HEK293 (cell line): ENCODE results near the gene TDP1.

ENCODE experiments used
- ATF2 ChIP-seq: fragments of 450-650 bp; formaldehyde crosslinking; IDR thresholded peaks from 2 replicates; pipeline ENCODE4 v1.5.1; 2016; ENCODE audit warnings: missing biosample characterization, missing genetic modification characterization, low read depth
- FEZF1 ChIP-seq: fragments of 450-650 bp; formaldehyde crosslinking; IDR thresholded peaks from 2 replicates; pipeline ENCODE4 v1.5.1; 2016; ENCODE audit warnings: missing biosample characterization, missing genetic modification characterization
- PRDM4 ChIP-seq: fragments of 450-650 bp; formaldehyde crosslinking; IDR thresholded peaks from 2 replicates; pipeline ENCODE4 v1.5.1; 2017; ENCODE audit warnings: missing biosample characterization, missing genetic modification characterization
- RBAK ChIP-seq: fragments of 450-650 bp; formaldehyde crosslinking; IDR thresholded peaks from 2 replicates; pipeline ENCODE4 v1.5.1; 2016; ENCODE audit warnings: missing biosample characterization, missing genetic modification characterization
- ZBTB11 ChIP-seq: fragments of 450-650 bp; formaldehyde crosslinking; conservative IDR thresholded peaks from 2 replicates; pipeline ENCODE4 v1.5.1; 2016; ENCODE audit warnings: low read depth, missing biosample characterization, missing genetic modification characterization
- ZBTB21 ChIP-seq: fragments of 450-650 bp; formaldehyde crosslinking; IDR thresholded peaks from 2 replicates; pipeline ENCODE4 v1.5.1; 2017; ENCODE audit warnings: missing biosample characterization, missing genetic modification characterization
- ZFP41 ChIP-seq: fragments of 450-650 bp; formaldehyde crosslinking; IDR thresholded peaks from 2 replicates; pipeline ENCODE4 v1.5.1; 2016; ENCODE audit warnings: missing biosample characterization, missing genetic modification characterization, borderline replicate concordance
- ZNF169 ChIP-seq: fragments of 450-650 bp; formaldehyde crosslinking; IDR thresholded peaks from 2 replicates; pipeline ENCODE4 v1.5.1; 2016; ENCODE audit warnings: missing biosample characterization, missing genetic modification characterization
- ZNF19 ChIP-seq: fragments of 450-650 bp; formaldehyde crosslinking; IDR thresholded peaks from 2 replicates; pipeline ENCODE4; 2016; ENCODE audit warnings: missing biosample characterization, missing genetic modification characterization, low read depth
- ZNF211 ChIP-seq: fragments of 450-650 bp; formaldehyde crosslinking; IDR thresholded peaks from 2 replicates; pipeline ENCODE4 v1.5.1; 2016; ENCODE audit warnings: low read depth, missing biosample characterization, missing genetic modification characterization
- ZNF221 ChIP-seq: fragments of 450-650 bp; formaldehyde crosslinking; IDR thresholded peaks from 2 replicates; pipeline ENCODE4 v1.5.1; 2017; ENCODE audit warnings: missing biosample characterization, missing genetic modification characterization, borderline replicate concordance
- ZNF248 ChIP-seq: fragments of 450-650 bp; formaldehyde crosslinking; IDR thresholded peaks from 2 replicates; pipeline ENCODE4 v1.5.1; 2017; ENCODE audit warnings: missing biosample characterization, missing genetic modification characterization
- ZNF354C ChIP-seq: fragments of 450-650 bp; formaldehyde crosslinking; IDR thresholded peaks from 2 replicates; pipeline ENCODE4 v1.5.1; 2016; ENCODE audit warnings: missing biosample characterization, missing genetic modification characterization, low read depth, borderline replicate concordance
- ZNF398 ChIP-seq: fragments of 450-650 bp; formaldehyde crosslinking; IDR thresholded peaks from 2 replicates; pipeline ENCODE4 v1.5.1; 2017; ENCODE audit warnings: missing biosample characterization, missing genetic modification characterization
- ZNF501 ChIP-seq: fragments of 450-650 bp; formaldehyde crosslinking; IDR thresholded peaks from 2 replicates; pipeline ENCODE4 v1.5.1; 2016; ENCODE audit warnings: missing biosample characterization, missing genetic modification characterization
- ZNF510 ChIP-seq: fragments of 450-650 bp; formaldehyde crosslinking; IDR thresholded peaks from 2 replicates; pipeline ENCODE4 v1.5.1; 2018; ENCODE audit warnings: mild to moderate bottlenecking, missing genetic modification characterization, missing biosample characterization; ENCODE audit not compliant: insufficient replicate concordance
- ZNF518A ChIP-seq: fragments of 450-650 bp; formaldehyde crosslinking; conservative IDR thresholded peaks from 2 replicates; pipeline ENCODE4 v1.5.1; 2016; ENCODE audit warnings: low read depth, missing biosample characterization, missing genetic modification characterization
- ZNF704 ChIP-seq: fragments of 450-650 bp; formaldehyde crosslinking; IDR thresholded peaks from 2 replicates; pipeline ENCODE4 v1.5.1; 2016; ENCODE audit warnings: missing biosample characterization, missing genetic modification characterization
- ZNF777 ChIP-seq: fragments of 450-650 bp; formaldehyde crosslinking; IDR thresholded peaks from 2 replicates; pipeline ENCODE4 v1.5.1; 2017; ENCODE audit warnings: missing biosample characterization, missing genetic modification characterization, borderline replicate concordance

The TDP1 gene

GRCh38 chr14:89912667-89913211, 43.0 kb upstream of the TDP1 start (continued):
- no peak for TF ChIP-seq ZNF354C (tag by site-specific recombination)
- TF ChIP-seq PRDM4 (tag by site-specific recombination): peak; percentile 49
- no peak for TF ChIP-seq ZNF510 (tag by site-specific recombination)
- TF ChIP-seq ATF2 (tag by site-specific recombination): peak; percentile 92
- TF ChIP-seq ZNF248: no peak
- no peak for TF ChIP-seq ZNF19 (tag by site-specific recombination)
- TF ChIP-seq ZNF777: no peak
- TF ChIP-seq ZNF221: no peak
- TF ChIP-seq ZNF211 (tag by site-specific recombination): no peak
- no peak for TF ChIP-seq ZNF501 (tag by site-specific recombination)
- peak; percentile 66 for TF ChIP-seq ZBTB21 (tag by site-specific recombination)
- no peak for TF ChIP-seq ZBTB11 (tag by site-specific recombination)
- TF ChIP-seq ZNF398 (tag by site-specific recombination): 0 out of 2 replicates have a peak, but pooled peaks have one; percentile 14
- TF ChIP-seq ZNF704 (tag by site-specific recombination): no peak
- no peak for TF ChIP-seq FEZF1 (tag by site-specific recombination)
- TF ChIP-seq RBAK (tag by site-specific recombination): no peak
- TF ChIP-seq ZFP41 (tag by site-specific recombination): no peak
- peak; percentile 20; the same call in 1 of the 2 replicates for TF ChIP-seq ZNF518A (tag by site-specific recombination)
- TF ChIP-seq ZNF169 (tag by site-specific recombination): no peak
